ENCODE results near the gene GALNT2.

DNA sequence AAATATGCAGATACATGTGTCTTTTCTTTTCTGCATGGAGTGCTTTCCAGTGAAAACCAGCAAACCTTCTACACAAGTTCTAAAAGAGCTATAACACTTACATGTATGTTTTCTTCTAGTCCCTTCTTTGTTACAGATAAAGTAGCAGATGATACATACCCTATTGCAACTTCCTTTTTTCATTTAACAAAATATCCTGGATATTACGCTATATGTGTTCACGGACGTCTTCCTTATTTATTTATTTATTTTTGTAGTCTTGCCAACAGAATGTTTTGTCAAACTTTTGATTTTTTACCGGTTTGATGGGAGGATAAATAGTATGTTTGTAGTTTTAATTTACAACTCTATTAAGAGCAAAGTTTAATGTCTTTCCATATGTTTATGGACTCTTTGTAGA lies 5.2 kb upstream of the GALNT2 start:
- TF ChIP-seq YY1 (IDR thresholded peaks at IDR 0.05; ENCODE audit: insufficient read depth, insufficient read length), result no peak
- TF ChIP-seq ZNF274 (IDR thresholded peaks at IDR 0.05; ENCODE audit: low read depth, low read length), result no peak
- TF ChIP-seq SUZ12 (IDR thresholded peaks at IDR 0.05; ENCODE audit: extremely low read depth, insufficient read depth, insufficient read length), result no peak
